ENCODE results near the gene LYRM2.

The LYRM2 gene

DNA sequence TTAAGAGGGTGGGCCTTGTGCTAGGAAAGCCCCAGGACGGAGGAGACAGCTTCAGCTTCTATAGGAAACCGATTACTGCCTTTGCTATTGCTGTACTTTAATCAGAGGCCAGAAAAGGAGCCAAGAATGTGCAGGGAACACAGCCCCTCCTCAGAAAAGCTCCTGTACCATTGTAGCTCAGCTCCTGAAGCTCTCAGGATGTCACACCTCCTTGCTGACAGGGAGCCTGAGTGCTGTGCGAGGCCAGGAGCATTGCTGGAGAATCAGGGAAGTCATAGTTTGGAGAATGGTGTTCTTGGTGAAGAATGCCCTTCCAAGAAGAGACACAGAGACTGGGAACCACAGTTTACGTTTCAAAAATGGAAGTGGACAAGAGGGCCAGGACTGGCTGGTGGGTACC, 46.8 kb downstream of the LYRM2 start:
- no peak for ATAC-seq

DNA sequence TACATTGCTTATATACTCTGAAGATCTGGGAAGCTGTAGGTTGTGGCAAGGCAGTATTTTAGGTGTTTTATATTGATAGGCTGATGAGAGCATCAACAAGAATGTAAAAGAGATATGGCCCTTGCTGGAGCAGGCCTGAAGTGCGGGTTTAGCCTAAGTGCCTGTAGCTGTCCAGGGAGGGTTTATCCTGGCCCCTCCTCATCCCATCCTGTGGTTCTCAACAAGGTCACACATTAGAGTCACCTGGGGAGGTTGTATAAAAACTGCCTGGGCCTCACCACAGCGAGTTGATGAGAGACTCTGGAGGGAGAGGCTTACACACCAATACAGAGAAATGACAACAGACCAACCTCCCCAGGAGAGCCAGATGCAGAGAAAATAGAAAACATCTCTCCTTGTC, 48.4 kb downstream of the LYRM2 start:
- DNase-seq: no peak
- no peak for ATAC-seq

More for the DNA sequence above, 46.8 kb downstream of the LYRM2 start:
- no peak for DNase-seq

DNA sequence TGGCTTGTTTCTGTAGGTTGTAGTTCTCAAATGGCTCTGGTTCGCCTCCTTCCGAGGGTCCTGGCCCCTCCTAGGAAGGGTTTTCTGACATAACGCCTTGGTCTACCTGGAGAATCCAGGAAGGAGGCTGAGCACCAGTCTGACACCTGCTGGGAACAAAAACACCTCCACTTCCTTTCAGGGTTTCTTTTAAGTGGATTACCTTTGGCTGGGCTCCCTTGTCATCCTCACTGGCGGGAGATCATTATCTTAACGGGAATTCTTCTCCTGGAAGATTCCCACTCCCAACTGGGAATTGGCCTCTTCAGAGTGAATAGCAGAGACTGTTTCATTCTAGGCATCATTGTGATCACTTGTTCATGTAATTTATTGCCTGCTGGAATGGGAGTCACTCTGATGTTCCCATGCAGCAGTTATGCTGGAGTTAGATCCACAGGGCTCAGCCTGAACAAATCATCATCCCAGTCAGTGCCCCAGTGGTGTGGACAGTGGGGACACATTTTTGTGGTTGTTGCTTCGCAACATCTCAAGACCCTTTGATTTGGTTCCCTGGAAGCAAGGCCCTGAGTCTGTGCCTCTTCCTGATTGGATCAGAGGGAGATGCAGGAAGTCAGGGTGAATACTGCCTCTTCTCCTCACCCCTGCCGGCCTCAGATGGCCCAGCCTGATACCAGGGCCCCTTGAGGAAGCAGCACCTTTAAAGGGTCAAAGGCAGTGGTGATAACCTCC, 49.1 kb downstream of the LYRM2 start:
- no peak for DNase-seq
- no peak for ATAC-seq

DNA sequence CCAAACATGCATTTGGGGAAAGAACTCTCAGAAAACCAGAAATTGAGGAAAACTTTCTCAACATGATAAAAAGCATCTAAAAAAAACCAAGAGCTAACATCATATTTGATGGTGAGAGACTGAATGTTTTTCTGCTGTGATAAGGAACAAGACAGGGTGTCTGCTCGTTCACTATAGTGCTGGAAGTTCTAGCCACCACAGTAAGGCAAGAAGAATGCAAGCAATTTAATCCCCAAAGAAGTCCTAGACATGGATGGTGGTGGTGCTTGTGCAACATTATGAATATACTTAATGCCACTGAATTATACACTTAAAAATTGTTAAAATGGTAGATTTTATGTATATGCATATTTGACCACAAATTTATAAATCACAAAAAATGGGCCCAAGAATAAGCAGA, 53.4 kb downstream of the LYRM2 start:
- ATAC-seq: no peak
- DNase-seq: no peak

GRCh38 chr6:89584539-89584938, 54.0 kb downstream of the LYRM2 start:
- no peak for ATAC-seq
- DNase-seq: no peak

DNA sequence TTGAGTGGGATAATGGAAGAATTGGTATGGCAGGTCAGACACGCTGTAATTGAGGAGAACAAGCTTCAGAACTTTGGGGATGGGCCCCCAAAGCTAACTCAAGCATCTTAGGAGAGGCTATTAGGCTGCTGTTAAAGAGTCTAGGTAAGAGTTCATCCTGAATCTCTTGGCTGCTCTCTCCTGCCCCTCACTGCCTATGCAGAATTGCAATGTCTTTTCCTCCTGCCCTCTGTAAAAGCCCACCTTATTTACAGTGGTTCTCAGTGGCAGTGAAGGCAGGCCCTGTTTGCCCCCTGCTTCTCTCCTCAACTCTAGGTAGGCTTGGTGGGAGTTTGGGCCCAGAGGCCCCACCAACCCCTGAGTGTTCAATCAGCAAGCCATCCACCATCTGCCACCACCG, 55.0 kb downstream of the LYRM2 start:
- ATAC-seq: no peak
- no peak for DNase-seq

GRCh38 chr6:89582669-89583325, 55.8 kb downstream of the LYRM2 start:
- DNase-seq: no peak
- no peak for ATAC-seq

DNA sequence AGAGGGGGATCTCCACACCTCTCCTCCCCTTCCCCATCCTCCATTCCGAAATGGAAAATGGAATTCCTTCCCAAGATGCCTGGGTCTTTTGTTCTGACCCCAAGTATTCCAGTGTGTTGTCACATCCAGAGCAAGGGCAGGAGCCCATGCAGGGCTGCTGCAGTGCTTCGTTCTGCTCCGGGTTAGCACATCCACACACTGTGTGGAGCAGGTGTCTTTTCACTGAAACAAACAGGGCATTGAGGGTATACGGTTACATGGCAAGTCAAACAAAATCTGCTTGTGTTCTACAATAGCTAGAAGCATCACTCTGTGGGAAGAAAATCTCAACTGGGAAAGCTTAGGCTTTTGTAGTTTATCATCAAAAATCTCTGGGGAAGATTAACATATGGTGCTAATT, 56.9 kb downstream of the LYRM2 start:
- no peak for ATAC-seq
- no peak for DNase-seq

DNA sequence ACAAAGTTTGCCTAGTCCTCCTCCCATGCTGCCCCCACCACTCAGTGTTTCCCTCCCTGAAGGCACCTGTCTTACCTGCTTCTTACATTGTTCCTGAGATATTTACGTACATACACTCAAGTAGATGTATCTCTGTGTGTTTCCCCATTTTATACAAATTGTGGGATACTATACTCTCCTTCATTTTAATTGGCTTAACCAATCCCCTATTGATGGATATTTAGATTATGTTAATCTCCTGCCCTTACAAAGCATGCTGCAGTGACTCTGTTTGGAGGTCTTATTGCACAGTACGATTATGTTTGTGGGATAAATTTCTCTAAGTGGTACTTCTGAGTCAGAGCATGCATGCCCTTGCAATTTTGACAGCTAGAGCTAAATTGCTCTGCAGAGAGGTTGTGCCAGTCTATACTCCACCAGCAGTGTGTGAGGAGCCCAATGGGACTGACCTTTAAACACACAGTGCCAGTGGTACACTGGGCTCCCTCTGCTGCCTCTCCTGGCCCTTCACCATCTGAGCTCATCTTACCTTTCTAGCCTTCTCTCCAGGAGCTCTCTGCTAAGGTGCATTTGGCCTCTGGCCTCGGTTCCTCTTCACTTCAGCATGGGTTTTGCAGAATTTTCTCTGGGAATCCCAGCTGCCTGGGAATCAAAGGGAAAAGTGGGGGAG, 57.4 kb downstream of the LYRM2 start:
- ATAC-seq: no peak
- no peak for DNase-seq

DNA sequence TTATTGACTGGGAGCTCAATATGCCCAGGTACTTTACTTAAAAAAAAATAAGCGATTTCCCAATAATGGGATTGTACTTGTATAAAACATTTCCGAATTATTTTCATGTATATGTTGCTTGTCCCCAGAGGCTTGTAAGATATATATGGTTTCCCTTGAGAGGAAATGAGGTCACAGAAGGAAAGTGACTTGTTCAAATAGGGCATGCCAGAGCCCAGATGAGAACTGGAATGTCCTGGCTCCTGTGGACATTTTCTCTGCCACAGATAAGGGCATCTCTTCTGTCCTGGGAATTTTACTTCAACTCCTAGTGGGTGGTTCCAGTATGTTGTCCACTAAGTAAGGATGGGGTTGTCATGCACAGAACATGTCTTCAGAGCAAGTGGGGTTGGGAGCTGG, 63.0 kb downstream of the LYRM2 start:
- DNase-seq: no peak
- ATAC-seq: no peak

DNA sequence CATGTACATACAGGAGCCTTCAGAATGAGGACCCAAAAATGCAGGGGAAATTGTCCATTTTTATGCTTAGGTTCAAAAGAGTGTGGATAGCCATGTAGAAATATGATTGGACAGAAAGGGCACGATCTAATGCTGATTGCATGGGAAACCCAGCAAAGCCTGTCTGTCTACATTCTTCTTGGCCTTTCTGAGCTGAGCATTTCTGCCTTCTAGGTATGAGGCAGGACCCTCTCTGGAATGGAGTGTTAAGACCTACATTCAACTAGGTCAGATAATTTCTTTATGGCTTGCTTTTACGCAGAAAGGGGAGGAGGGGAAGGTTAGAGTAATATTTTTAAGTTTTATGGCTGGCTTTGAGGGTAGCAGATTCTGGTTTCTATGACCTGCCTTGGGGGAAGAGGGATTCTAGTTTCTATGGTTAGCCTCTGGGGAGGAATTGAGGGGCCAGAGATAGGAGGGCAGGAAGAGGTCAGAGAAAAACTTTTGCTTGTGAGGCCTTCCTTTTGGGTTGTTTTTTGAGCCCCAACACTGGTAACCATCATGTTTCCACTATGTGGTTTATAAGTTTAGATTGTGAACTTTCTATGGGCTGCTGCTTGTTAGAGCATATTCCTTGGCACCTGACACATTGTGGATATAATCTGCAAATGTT, 63.5 kb downstream of the LYRM2 start:
- DNase-seq (no peak), ATAC-seq (no peak)

DNA sequence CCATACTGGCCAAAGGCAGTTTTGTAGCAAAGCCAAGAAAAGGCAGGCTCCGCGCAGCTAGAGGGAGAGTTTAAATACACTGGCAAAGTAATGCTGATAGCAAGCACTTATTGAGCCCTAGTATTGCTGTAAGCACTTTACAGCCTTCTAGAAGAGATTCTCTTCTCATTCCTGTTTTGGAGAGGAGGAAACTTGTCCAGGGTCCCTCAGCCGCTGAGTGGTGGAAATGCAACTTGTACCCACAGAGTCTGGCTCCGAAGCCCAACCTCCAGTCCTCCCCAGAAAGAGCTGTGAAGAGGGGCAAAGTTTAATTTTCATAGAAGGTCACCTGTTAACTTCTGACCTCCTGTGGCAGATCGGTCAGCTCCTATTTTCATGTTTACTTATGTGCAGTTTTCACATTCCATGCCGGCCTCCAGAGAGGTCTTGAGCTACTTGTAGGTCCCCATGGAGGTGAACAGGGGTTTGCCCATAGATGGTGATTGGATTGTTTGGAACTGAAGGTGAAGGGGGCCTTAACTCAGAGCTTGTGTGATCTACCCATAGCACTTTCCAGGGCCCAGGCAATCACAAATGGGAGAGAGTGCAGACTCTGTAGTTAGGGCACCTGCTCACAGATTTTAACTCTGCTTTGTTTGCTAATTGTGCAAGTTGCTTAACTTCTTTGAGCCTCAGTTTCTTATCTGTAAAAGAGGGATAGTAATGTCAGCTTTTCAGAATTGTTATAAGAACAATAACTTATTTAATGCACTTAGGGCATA, 70.7 kb downstream of the LYRM2 start:
- DNase-seq: no peak
- no peak for ATAC-seq

DNA sequence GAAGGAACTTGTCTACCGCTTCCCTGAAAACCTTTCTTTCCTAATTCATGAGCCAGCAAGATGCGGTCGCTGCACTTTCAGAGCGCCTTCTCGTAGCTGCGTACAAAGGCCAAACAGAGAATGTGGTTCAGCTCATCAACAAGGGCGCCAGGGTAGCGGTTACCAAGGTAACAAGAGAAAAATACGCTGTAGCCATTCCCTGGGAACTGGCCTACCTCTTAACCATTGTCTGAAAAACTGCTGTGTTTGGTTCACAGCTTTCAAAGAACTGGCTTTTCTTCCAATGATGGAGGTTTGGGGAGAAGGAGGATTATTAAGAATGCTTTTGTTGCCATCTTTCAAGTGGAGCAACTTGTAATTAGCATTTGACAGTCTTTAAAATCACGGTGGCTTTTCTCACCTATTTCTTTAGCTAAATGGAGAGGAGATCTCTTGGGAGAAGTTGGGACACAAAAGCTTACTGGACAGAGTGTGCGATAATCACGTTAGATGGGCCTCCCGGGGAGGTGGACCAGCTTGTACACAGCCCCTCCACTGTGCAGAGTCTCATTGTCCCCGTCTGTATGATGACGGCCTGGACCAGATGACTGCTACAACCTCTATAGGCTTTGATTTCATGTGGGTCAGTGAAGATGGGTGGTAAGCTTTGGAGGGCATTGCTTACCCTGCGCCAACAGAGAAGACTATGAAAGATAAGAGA, 71.5 kb downstream of the LYRM2 start:
- DNase-seq (no peak), ATAC-seq (no peak)

DNA sequence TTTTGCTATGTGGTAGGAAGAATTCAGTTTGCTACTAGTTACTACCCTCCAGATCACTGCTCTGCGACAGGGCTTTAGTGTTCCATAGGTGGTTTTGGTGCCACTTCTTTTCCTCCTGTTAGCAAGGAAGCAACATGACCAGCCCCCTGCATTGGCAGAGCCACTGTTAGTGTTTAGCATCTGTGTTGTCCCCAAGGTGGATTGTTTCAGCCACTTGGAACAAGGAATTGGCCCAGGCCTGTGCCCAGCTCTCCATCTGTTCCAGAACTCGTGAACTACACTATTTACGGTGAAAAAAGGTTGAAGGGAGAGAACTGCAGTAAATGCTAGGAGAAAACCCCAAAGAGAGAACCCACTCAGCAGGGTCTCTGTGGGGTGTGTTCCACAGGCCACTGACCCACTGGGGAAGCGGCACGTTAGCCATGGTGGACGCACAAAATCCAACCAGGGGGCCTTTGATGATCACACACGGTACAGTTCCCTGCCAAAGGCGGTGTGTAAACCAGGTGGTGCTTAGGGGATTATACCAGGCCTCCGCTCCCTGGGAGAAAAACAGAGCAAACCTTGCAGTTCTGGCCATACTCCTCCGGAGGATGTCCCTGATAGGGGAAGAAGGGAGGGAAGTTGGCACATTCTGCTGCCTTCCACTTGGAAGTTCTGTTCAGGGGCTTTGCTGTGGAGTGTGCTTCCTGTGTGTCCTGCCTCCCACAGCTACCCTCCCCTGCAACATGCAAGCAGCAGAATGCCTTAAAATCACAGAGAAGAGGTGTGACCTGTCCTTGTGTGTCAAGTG, 72.3 kb downstream of the LYRM2 start:
- ATAC-seq: no peak

DNA sequence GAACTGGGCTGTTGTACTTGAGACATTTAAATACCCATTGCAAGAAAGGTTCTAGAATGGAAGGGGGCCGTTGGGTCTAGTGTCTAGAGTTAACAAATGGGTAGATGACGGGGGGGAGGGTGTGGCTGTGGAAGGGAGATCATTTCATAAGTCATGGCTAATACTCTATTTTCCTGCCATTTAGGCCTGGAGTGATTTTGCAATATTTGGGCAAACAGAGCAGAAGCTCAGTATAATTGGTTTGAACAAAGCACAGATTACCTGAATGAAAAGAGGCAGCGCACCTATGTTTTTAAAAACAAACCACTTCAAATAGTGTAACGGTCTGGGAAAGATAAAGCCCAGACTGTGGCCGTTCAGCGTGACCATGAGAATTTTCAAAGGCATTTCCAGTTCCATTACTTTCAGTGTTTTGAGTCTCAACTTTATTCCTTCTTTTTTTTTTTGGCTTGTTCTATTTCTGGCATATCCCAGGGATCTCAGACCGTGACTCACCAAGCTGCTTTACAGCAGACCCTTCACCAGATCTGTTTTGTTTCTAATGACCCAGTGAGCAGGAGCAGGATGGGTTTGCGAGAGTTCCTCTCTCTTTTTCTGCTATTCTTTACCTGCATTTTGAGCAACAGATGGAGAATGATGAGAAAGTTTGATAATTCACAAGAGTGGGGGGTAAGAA, 73.7 kb downstream of the LYRM2 start:
- no peak for DNase-seq
- ATAC-seq: no peak

More for the DNA sequence above, 72.3 kb downstream of the LYRM2 start:
- DNase-seq: no peak

DNA sequence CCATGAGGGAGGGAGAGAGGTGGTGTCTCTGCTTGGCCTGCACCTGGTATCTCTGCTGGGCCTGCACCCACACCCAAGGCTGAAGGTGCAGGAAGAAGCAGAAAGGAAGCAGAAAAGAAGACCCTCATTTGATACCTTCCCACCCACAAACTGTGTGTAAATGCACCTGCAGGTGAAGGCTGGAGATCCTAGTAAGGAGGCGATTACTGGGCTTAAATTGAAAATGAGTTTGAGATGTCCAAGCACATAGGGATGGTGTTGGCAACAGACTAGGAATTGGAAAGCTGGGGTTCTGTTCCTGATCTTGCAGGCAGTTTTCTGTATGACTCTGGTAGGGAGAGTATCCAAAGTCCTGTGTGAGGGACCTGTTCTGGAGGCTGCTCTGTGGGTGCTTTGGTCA, 74.7 kb downstream of the LYRM2 start:
- DNase-seq: no peak
- ATAC-seq: no peak

GRCh38 chr6:89562093-89562973, 76.2 kb downstream of the LYRM2 start:
- ATAC-seq (no peak), DNase-seq (no peak)

- ATAC-seq: no peak
Observed at GRCh38 chr6:89559487-89559886, 79.1 kb downstream of the LYRM2 start.

GRCh38 chr6:89555806-89556205, 82.7 kb downstream of the LYRM2 start:
- ATAC-seq (no peak), DNase-seq (no peak)

More at GRCh38 chr6:89559487-89559886, 79.1 kb downstream of the LYRM2 start:
- no peak for DNase-seq
